Duodenal mucosa (tissue), 2 donors: Measurements from ENCODE around the gene ABI3BP.
A peak's percentile ranks its signal among the peaks of the same experiment; 100 is the strongest.

Experiments
- H3K27ac ChIP-seq: one replicate; pipeline ENCODE4 v1.7.0; 2013; ENCODE audit warnings: low read depth, low read length
- H3K27me3 ChIP-seq, 2 donors: one replicate each; pipeline ENCODE4 v1.7.0; 2013; ENCODE audit warnings: low read length in 2 of 2, control low read depth in 1 of 2; ENCODE audit not compliant: insufficient read depth in 2 of 2, control insufficient read depth in 1 of 2
- H3K36me3 ChIP-seq, 2 donors: one replicate each; pipeline ENCODE4 v1.7.0; 2013; ENCODE audit warnings: low read length in 2 of 2, control low read depth in 1 of 2; ENCODE audit not compliant: insufficient read depth in 2 of 2, control insufficient read depth in 1 of 2
- H3K4me1 ChIP-seq, 2 donors: one replicate each; pipeline ENCODE4 v1.7.0; 2013; ENCODE audit warnings: low read length in 2 of 2, control low read depth in 1 of 2; ENCODE audit not compliant: insufficient read depth in 2 of 2, control insufficient read depth in 1 of 2
- H3K4me3 ChIP-seq, 2 donors: one replicate each; pipeline ENCODE4 v1.7.0; 2013; ENCODE audit warnings: low read length in 2 of 2, low read depth in 1 of 2
- H3K9ac ChIP-seq, 2 donors: one replicate each; pipeline ENCODE4 v1.7.0; 2013; ENCODE audit warnings: low read length in 2 of 2, low read depth in 1 of 2
- H3K9me3 ChIP-seq, 2 donors: one replicate each; pipeline ENCODE4 v1.7.0; 2013; ENCODE audit warnings: low read length in 2 of 2, control low read depth in 1 of 2; ENCODE audit not compliant: control insufficient read depth in 1 of 2

ABI3BP gene

GRCh38 chr3:100992231-100993012, 799 bp downstream of the ABI3BP start:
- peak overlapping the region; percentile 40 to 62 for H3K4me3 ChIP-seq
- peaks cover 0 to 7% of the 10 kb centered on the region in 2 donors for H3K4me1 ChIP-seq
- H3K9ac ChIP-seq: peak overlapping the region in 1 of 2 donors; percentile 12

GRCh38 chr3:100988080-100988479, 5.1 kb downstream of the ABI3BP start:
- H3K9ac ChIP-seq: no peak overlapping the region
- no peaks in the 10 kb centered on the region for H3K27me3 ChIP-seq
- H3K4me3 ChIP-seq: no peak overlapping the region
- no peak overlapping the region for H3K27ac ChIP-seq
- H3K9me3 ChIP-seq: no peaks in the 10 kb centered on the region
- no peaks in the 10 kb centered on the region for H3K36me3 ChIP-seq
- peaks cover 0 to 3% of the 10 kb centered on the region in 2 donors for H3K4me1 ChIP-seq

More at GRCh38 chr3:100992231-100993012, 799 bp downstream of the ABI3BP start:
- H3K9me3 ChIP-seq: no peaks in the 10 kb centered on the region
- H3K36me3 ChIP-seq: no peaks in the 10 kb centered on the region
- H3K27me3 ChIP-seq: no peaks in the 10 kb centered on the region
- H3K27ac ChIP-seq: no peak overlapping the region

GRCh38 chr3:100984308-100984707, 8.9 kb downstream of the ABI3BP start:
- no peaks in the 10 kb centered on the region for H3K27me3 ChIP-seq
- no peaks in the 10 kb centered on the region for H3K4me1 ChIP-seq
- no peaks in the 10 kb centered on the region for H3K36me3 ChIP-seq
- H3K9me3 ChIP-seq: no peaks in the 10 kb centered on the region
- no peak overlapping the region for H3K9ac ChIP-seq
- H3K27ac ChIP-seq: no peak overlapping the region
- no peak overlapping the region for H3K4me3 ChIP-seq

GRCh38 chr3:100982710-100983109, 10.5 kb downstream of the ABI3BP start:
- H3K9me3 ChIP-seq: no peaks in the 10 kb centered on the region
- H3K4me1 ChIP-seq: no peaks in the 10 kb centered on the region
- no peak overlapping the region for H3K27ac ChIP-seq
- no peak overlapping the region for H3K9ac ChIP-seq
- H3K27me3 ChIP-seq: no peaks in the 10 kb centered on the region
- H3K4me3 ChIP-seq: peak overlapping the region in 1 of 2 donors; percentile 7
- H3K36me3 ChIP-seq: no peaks in the 10 kb centered on the region

GRCh38 chr3:100981164-100981911, 11.9 kb downstream of the ABI3BP start:
- no peak overlapping the region for H3K9ac ChIP-seq
- H3K27ac ChIP-seq: no peak overlapping the region
- no peaks in the 10 kb centered on the region for H3K36me3 ChIP-seq
- no peaks in the 10 kb centered on the region for H3K9me3 ChIP-seq
- H3K4me3 ChIP-seq: no peak overlapping the region
- H3K4me1 ChIP-seq: no peaks in the 10 kb centered on the region
- no peaks in the 10 kb centered on the region for H3K27me3 ChIP-seq

GRCh38 chr3:100978011-100978659, 15.1 kb downstream of the ABI3BP start:
- Histone ChIP-seq H3K4me3 (no peak overlapping the region), H3K9ac (no peak overlapping the region), H3K27ac (no peak overlapping the region), H3K27me3 (no peaks in the 10 kb centered on the region), H3K9me3 (no peaks in the 10 kb centered on the region), H3K4me1 (no peaks in the 10 kb centered on the region), H3K36me3 (no peaks in the 10 kb centered on the region)

GRCh38 chr3:100976611-100977010, 16.6 kb downstream of the ABI3BP start:
- no peaks in the 10 kb centered on the region for H3K36me3 ChIP-seq
- H3K9me3 ChIP-seq: no peaks in the 10 kb centered on the region
- H3K27me3 ChIP-seq: no peaks in the 10 kb centered on the region
- H3K4me1 ChIP-seq: no peaks in the 10 kb centered on the region
- H3K27ac ChIP-seq: no peak overlapping the region
- no peak overlapping the region for H3K4me3 ChIP-seq
- H3K9ac ChIP-seq: no peak overlapping the region

GRCh38 chr3:100975714-100976113, 17.5 kb downstream of the ABI3BP start:
- no peak overlapping the region for H3K27ac ChIP-seq
- H3K9ac ChIP-seq: no peak overlapping the region
- no peaks in the 10 kb centered on the region for H3K4me1 ChIP-seq
- H3K9me3 ChIP-seq: no peaks in the 10 kb centered on the region
- H3K36me3 ChIP-seq: no peaks in the 10 kb centered on the region
- no peak overlapping the region for H3K4me3 ChIP-seq
- H3K27me3 ChIP-seq: no peaks in the 10 kb centered on the region

- H3K4me3 ChIP-seq: no peak overlapping the region
- H3K36me3 ChIP-seq: no peaks in the 10 kb centered on the region
- H3K9me3 ChIP-seq: no peaks in the 10 kb centered on the region
- no peak overlapping the region for H3K9ac ChIP-seq
- H3K27me3 ChIP-seq: no peaks in the 10 kb centered on the region
- H3K27ac ChIP-seq: no peak overlapping the region
- H3K4me1 ChIP-seq: no peaks in the 10 kb centered on the region
Observed at GRCh38 chr3:100973594-100973993, 19.6 kb downstream of the ABI3BP start.

- Histone ChIP-seq H3K27ac (no peak overlapping the region), H3K27me3 (no peaks in the 10 kb centered on the region), H3K9ac (no peak overlapping the region), H3K36me3 (no peaks in the 10 kb centered on the region), H3K4me1 (no peaks in the 10 kb centered on the region), H3K4me3 (no peak overlapping the region), H3K9me3 (no peaks in the 10 kb centered on the region)
Observed at GRCh38 chr3:100972867-100973266, 20.4 kb downstream of the ABI3BP start.
